ENCODE results near the gene RFC5.

RFC5 gene

DNA sequence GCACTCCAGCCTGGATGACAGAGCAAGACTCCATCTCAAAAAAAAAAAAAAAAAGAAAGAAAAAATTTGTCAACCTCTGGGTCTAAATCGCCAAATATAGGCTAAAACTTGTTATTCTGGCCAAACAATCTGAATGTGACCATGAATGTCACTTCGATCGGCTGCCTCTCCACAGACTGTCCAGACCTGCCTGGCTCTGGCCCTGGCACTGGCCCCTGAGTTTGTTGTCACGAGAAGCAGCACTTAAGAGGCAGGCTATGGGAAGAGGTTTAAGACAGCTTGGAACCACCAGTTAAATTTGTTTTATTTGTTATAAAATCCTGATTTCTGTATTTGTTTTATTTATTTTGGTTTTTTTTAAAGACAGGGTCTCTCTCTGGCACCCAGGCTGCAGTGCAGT lies 29.9 kb downstream of the RFC5 start:
- no peak overlapping the region for H3K4me3 ChIP-seq (replicated peaks in 1 of 2; ENCODE audit: low read depth in 2 of 2, low read length in 2 of 2)
- no peak for DNase-seq (ENCODE audit: low read depth in 2 of 2)
- TF ChIP-seq, protein P1, sequence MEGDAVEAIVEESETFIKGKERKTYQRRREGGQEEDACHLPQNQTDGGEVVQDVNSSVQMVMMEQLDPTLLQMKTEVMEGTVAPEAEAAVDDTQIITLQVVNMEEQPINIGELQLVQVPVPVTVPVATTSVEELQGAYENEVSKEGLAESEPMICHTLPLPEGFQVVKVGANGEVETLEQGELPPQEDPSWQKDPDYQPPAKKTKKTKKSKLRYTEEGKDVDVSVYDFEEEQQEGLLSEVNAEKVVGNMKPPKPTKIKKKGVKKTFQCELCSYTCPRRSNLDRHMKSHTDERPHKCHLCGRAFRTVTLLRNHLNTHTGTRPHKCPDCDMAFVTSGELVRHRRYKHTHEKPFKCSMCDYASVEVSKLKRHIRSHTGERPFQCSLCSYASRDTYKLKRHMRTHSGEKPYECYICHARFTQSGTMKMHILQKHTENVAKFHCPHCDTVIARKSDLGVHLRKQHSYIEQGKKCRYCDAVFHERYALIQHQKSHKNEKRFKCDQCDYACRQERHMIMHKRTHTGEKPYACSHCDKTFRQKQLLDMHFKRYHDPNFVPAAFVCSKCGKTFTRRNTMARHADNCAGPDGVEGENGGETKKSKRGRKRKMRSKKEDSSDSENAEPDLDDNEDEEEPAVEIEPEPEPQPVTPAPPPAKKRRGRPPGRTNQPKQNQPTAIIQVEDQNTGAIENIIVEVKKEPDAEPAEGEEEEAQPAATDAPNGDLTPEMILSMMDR (IDR thresholded peaks at IDR 0.05; ENCODE audit: low read depth, low read length): no peak

DNA sequence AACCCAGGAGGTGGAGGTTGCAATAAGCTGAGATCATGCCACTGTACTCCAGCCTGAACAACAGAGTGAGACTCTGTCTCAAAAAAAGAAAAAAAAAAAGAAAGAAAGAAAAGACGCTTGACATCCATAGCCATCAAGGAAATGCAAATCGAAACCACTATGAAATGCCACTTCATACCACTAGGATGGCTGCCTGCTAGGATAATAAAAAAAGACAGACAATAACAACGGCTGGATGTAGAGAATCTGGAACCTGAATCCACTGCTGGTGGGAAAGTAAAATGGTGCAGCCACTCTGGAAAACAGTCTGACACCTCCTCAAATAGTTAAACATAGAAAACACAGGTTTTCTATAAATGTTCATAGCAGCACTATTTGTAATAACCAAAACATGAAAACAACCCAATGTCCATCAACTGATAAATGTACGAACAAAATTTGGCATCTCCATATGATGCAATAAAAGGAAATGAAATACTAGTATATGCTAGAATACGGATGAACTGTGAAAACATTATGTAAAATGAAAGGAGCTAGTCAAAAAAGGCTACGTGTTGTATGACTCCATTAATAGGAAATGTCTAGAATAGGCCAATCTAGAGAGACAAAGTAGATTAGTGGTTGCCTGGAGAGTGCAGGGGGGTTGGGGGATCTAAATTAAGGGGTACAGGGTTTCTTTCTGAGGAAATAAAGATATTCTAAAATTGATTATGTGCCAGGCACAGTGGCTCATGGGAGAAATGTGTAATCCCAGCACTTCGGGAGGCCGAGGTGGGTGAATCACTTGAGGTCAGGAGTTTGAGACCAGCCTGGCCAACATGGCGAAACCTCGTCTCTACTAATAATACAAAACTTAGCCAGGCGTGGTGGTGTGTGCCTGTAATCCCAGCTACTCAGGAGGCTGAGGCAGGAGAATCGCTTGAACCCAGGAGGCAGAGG lies 34.7 kb downstream of the RFC5 start:
- TF ChIP-seq, protein P1 (IDR thresholded peaks at IDR 0.05; ENCODE audit: low read depth, low read length): peak; percentile 17
- no peak overlapping the region for H3K4me3 ChIP-seq (replicated peaks in 1 of 2; ENCODE audit: low read depth in 2 of 2, low read length in 2 of 2)
- DNase-seq (ENCODE audit: low read depth in 2 of 2): peak in 1 of 2 donors; percentile 51

DNA sequence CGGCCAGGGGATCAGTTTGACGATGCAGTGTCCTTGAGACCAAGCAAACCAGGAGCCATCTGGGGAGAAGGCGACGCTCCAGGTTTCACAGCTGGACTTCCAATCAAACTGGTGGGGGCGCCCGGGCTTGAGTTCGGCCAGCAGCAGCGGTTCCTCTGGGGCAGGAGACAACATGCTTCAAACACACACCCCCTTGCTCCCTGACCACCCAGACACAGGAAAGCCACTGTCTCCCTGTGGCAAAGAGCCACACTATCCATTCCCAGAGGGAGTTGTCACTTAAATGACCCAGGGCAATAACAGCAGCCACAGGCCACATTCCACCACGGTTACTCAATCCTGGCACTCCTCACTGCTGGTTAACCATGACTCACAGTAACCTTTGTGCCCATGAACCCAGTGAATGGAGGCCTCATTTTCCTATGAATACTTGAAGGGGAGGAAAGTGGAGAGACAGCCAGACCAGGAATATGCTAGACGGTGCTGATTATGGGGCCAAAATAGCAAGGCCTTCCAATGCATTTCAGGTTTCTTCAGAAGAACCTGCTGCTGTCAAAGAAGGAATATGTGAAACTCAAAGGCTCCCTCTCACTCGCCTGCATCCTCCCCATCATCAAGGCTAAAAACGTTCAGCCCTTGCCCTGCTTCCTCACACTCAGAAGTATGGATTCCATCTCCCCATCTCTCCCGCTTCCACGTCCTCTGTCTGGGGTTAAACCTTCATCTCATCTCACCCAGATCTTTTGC lies 36.0 kb downstream of the RFC5 start:
- TF ChIP-seq, protein P1 (IDR thresholded peaks at IDR 0.05; ENCODE audit: low read depth, low read length): no peak
- no peak overlapping the region for H3K4me3 ChIP-seq (replicated peaks in 1 of 2; ENCODE audit: low read depth in 2 of 2, low read length in 2 of 2)
- peak; percentile 93 to 96 for DNase-seq (ENCODE audit: low read depth in 2 of 2)

DNA sequence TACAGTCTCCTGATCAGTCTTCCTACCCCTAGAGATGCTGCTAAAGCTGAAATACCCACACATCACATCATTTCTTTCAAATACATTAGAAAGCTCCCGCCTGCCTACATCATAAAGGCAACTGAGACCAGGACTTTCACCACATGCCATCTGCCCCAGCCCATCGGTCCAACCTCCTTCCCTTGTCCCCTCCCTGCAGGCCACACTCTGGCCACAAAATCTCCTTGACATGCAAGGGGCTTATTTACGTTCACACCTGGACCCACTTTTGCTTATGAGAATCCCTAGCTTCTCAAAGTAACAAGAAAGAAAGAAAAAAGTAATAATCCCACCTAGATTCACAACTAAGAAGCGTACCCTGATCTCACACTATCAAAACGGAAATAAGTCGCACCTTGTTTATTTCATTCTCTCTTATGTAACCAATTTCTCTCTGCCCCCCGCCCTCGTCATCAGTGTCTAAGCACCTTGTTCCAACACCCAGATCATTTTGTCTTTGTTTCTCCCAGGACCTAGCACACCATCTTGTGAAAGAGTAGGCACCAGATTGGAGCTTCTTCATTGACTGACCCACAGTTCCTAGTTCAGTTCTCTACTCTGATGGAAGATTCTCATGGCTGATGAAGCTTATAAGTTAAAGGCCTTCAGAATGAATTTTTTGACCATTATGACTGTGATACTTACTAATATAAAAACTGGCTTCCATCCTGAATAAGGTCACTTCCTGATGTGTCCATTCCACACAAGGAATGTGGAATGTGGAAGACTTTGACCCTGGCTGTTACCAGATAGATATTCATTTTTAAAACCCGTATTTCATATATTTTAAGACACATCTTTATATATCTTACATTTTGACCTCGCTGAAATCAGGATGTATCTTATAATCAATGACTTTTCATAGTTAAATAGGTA lies 36.8 kb downstream of the RFC5 start:
- TF ChIP-seq, protein P1 (IDR thresholded peaks at IDR 0.05; ENCODE audit: low read depth, low read length): no peak

DNA sequence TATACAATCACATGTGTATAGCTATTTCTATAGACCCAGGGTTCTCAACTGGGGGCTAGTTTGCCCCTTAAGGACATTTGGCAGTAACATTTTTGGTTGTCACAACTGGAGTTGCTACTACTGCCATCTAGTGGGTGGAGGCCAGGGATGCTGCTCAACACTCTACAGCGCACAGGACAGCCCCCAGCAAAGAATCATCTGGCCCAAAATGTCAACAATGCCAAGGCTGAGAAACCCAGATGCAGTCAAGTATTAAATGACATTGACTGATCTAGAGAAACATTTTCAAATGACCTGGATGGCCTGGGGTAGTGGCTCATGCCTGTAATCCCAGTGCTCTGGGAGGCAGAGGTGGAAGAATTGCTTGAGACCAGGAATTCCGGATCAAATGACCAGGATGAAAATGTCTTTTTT lies 38.6 kb downstream of the RFC5 start:
- TF ChIP-seq, protein P1 (IDR thresholded peaks at IDR 0.05; ENCODE audit: low read depth, low read length): peak; percentile 58
- DNase-seq (ENCODE audit: low read depth in 2 of 2): peak; percentile 29 to 52
- no peak overlapping the region for H3K4me3 ChIP-seq (replicated peaks in 1 of 2; ENCODE audit: low read depth in 2 of 2, low read length in 2 of 2)

More for the DNA sequence above, 36.8 kb downstream of the RFC5 start:
- no peak overlapping the region for H3K4me3 ChIP-seq (replicated peaks in 1 of 2; ENCODE audit: low read depth in 2 of 2, low read length in 2 of 2)
- peak in 1 of 2 donors; percentile 38 for DNase-seq (ENCODE audit: low read depth in 2 of 2)

Data from cardiac fibroblast (primary cell).